Heart left ventricle (tissue), 16 donors: ENCODE results near the gene TSPOAP1. TPM values are rescaled to one million over a fixed set of nuclear protein-coding genes. Genes with fewer than 3 reads are reported as not detected.

Source experiments
- ATAC-seq, 4 donors: fragments of 200-7000 bp; cut with Tn5 transposase; one replicate each; pipeline ENCODE4 v1.9.1; 2020 to 2022; ENCODE audit warnings: moderate library complexity in 4 of 4, mild to moderate bottlenecking in 3 of 4, moderate number of reproducible peaks in 1 of 4
- DNase-seq, 5 donors: peaks; one replicate each; pipeline ENCODE4 v3.0.0-alpha.2; 2020
- H3K27ac ChIP-seq, 12 donors: fragments of 200-600 bp; sonication (generic) in 4 of 12; one replicate each; pipeline versions ENCODE4 v1.5.0 to v1.8.0; 2016 to 2022; ENCODE audit warnings: mild to moderate bottlenecking in 2 of 12
- H3K27me3 ChIP-seq, 9 donors: fragments of 200-600 bp; sonication (generic) in 2 of 9; one replicate each; pipeline versions ENCODE4 v1.5.1 to v1.8.0; 2016 to 2022; ENCODE audit warnings: mild to moderate bottlenecking in 3 of 9
- H3K36me3 ChIP-seq, 9 donors: fragments of 200-600 bp; sonication (generic) in 2 of 9; one replicate each; pipeline versions ENCODE4 v1.5.0 to v1.8.0; 2018 to 2022; ENCODE audit warnings: mild to moderate bottlenecking in 2 of 9
- H3K4me1 ChIP-seq, 12 donors: fragments of 200-600 bp; sonication (generic) in 4 of 12; one replicate each; pipeline versions ENCODE4 v1.5.0 to v1.8.0; 2016 to 2022; ENCODE audit warnings: mild to moderate bottlenecking in 3 of 12
- H3K4me3 ChIP-seq, 12 donors: fragments of 200-600 bp; sonication (generic) in 4 of 12; one replicate each; pipeline versions ENCODE4 v1.5.0 to v1.8.0; 2017 to 2022; ENCODE audit warnings: mild to moderate bottlenecking in 9 of 12, moderate library complexity in 4 of 12
- H3K9me3 ChIP-seq, 12 donors: fragments of 200-600 bp; sonication (generic) in 4 of 12; one replicate each; pipeline versions ENCODE4 v1.5.0 to v1.8.0; 2016 to 2022; ENCODE audit warnings: mild to moderate bottlenecking in 1 of 12
- CTCF ChIP-seq, 12 donors: fragments of 200-600 bp; sonication (generic) in 4 of 12; IDR thresholded peaks; one replicate each; pipeline versions ENCODE4 v1.5.0 to v1.8.0; 2018 to 2022; ENCODE audit warnings: antibody characterized with exemption in 12 of 12, mild to moderate bottlenecking in 5 of 12
- POLR2A ChIP-seq, 2 donors: fragments of 450-650 bp; IDR thresholded peaks; one replicate each; pipeline ENCODE4 v1.6.1; 2017; ENCODE audit warnings: antibody characterized with exemption in 2 of 2, mild to moderate bottlenecking in 2 of 2, moderate library complexity in 2 of 2
- WGBS, 4 donors: extraction: QIAGEN DNeasy Blood & Tissue Kit in 2 of 4; methylation state at CpG; one replicate each; pipeline versions ENCODE4 v1.1.5 to v1.1.7; 2013 to 2018; 5-methylcytosine and 5-hydroxymethylcytosine counted together
- intact Hi-C, 10 donors: fragments of 100-400 bp; cut with DNase I; formaldehyde crosslinking; loops; one replicate each; pipeline versions ENCODE4 v1.11.1 to v1.14.2; 2022
- polyA plus RNA-seq, 2 donors: library from polyadenylated mRNA; stranded (reverse); fragments of 200-250 nt; gene quantifications; one replicate each; pipeline ENCODE4 v1.2.3, GENCODE V29; 2013
- total RNA-seq, 9 donors: library from RNA; depleted of rRNA in 2 of 9; stranded (reverse); fragments of >200 nt in 2 of 9; fragmentation: NEBNext Ultra II Directional in 3 of 9; extraction: Animal tissue kit (Norgen Biotek cat#: 25700) in 3 of 9; gene quantifications; one replicate each; pipeline versions ENCODE4 v1.1.0 to v1.2.4, GENCODE V29; 2016 to 2023
- donor health status: ischemic (EF 13 %, LVEDD 7.1; RV severe dilation, severe dysfunction).
- donor health status: healthy with polysubstance abuse.
- donor health status: DM: no; HTN: yes; CAD: no.
- donor health status: DM: no; HTN: no; CAD: no.
- donor health status: ischemic (EF 25% LVEDD 6.9; RV normal size, moderate dysfunction).
- donor health status: ischemic (EF 25% LVEDD 5.7; RV mildly dilated, moderate dysfunction).
- donor health status: healthy.
- donor health status: DM: yes; HTN: yes; CAD: no.
- donor health status: ischemic (EF 35%, LVEDD 5.7; RV mildly dilated, moderate dysfunction).
- donor health status: nonischemic (EF 11% LVEDD 7.7; RV severe dilation, severe dysfunction).
- donor health status: DM: yes; HTN: yes; CAD: no.
- donor health status: PGD.
- donor health status: ischemic (EF 29% LVEDD 5.4; RV normal size, mild dysfunction).
- donor health status: nonischemic (EF 23%, LVEDD 6.1; RV moderate dilation, normal function).

The TSPOAP1 gene
- total and polyA plus RNA-seq, 11 donors, result 1.6 to 23.1 (median 13.3) TPM

DNA sequence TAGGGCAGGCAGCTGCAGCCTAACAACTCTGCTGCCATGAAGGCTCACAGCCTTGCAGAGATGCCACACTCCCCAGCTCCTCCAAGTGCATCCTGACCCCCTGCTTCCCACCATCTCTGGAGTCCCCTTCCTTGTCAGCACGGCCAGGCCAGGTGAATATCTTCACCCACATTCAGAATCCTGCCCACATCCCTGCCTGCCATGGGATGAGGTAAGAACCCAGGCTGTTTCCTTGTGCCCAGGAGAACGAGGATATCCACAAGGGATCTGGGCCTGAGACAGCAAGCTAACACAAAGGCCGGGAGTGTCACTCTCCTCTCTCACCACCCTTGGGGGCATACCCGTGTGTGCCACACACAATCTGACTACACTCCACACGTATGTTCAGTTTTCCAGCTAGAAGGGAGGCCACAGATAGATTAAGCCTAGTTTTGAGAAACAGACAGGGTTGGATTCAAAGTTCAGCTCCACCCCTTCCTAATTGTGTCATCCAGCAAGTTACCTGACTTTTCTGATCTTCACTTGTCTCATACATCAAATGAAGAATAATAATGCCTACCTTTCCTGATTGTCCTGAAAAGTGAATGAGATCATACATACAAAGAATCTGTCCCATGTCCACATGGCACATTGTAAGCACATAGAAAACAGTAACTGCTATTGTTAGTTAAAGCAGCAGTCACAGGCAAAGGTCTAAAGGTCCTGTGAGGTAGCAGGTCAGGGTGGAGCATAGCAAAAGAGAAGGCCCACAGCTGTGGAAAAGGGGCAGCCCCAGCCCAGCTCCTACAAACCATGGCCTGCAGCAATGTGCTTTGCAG is 40.8 kb upstream of the TSPOAP1 start:
- intact Hi-C loops, result loop anchor here in 1 of 10 donors (10.0 kb wide), 1 partner anchor 55 kb away; no protein-coding TSS in a partner anchor
- no peaks in the 10 kb centered on the region for H3K27me3 ChIP-seq
- H3K36me3 ChIP-seq, result no peaks in the 10 kb centered on the region
- no peak for ATAC-seq
- TF ChIP-seq CTCF (IDR thresholded peaks at IDR 0.05) (no peak), POLR2A (IDR thresholded peaks at IDR 0.05) (no peak)
- H3K9me3 ChIP-seq, result no peaks in the 10 kb centered on the region
- WGBS, 4 donors, result 57 to 74% (median 64%) methylated on average over 5 of the region's 5 CpGs
- DNase-seq, result no peak
- H3K27ac ChIP-seq, result no peak overlapping the region
- no peak overlapping the region for H3K4me3 ChIP-seq
- H3K4me1 ChIP-seq, result no peaks in the 10 kb centered on the region

DNA sequence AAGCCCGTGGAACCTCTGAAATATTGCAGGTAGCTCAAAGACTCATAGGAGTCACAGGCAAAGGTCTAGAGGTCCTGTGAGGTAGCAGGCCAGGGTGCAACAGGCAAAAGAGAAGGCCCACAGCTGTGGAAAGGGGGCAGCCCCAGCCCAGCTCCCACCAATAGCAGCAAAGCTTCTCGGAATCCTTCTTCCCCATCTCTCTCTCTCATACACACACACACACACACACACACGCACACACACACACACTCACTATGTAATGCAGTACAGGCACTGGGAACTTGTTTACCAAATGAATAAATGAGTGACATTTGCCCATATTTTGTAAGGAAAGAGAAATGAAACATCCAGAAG is 40.2 kb upstream of the TSPOAP1 start:
- H3K36me3 ChIP-seq, result no peaks in the 10 kb centered on the region
- H3K27ac ChIP-seq, result no peak overlapping the region
- TF ChIP-seq POLR2A (IDR thresholded peaks at IDR 0.05), result no peak
- TF ChIP-seq CTCF (IDR thresholded peaks at IDR 0.05), result no peak
- ATAC-seq (no peak), DNase-seq (no peak)
- H3K9me3 ChIP-seq, result no peaks in the 10 kb centered on the region
- H3K4me3 ChIP-seq, result no peak overlapping the region
- WGBS, 4 donors, result 76 to 89% (median 82%) methylated on average over 3 of the region's 3 CpGs
- intact Hi-C loops, result no loop called here
- H3K4me1 ChIP-seq, result no peaks in the 10 kb centered on the region
- no peaks in the 10 kb centered on the region for H3K27me3 ChIP-seq

- no peak overlapping the region for H3K4me3 ChIP-seq
- H3K27me3 ChIP-seq, result no peaks in the 10 kb centered on the region
- intact Hi-C loops, result no loop called here
- 70 to 85% (median 78%) methylated on average over 3 of the region's 3 CpGs for WGBS, 4 donors
- ATAC-seq, result peak in 1 of 4 donors; percentile 10
- H3K27ac ChIP-seq, result no peak overlapping the region
- no peak for TF ChIP-seq CTCF (IDR thresholded peaks at IDR 0.05)
- no peak for TF ChIP-seq POLR2A (IDR thresholded peaks at IDR 0.05)
- H3K4me1 ChIP-seq, result no peaks in the 10 kb centered on the region
- H3K36me3 ChIP-seq, result no peaks in the 10 kb centered on the region
- H3K9me3 ChIP-seq, result no peaks in the 10 kb centered on the region
- no peak for DNase-seq
Measured at GRCh38 chr17:58367461-58367860, 38.9 kb upstream of the TSPOAP1 start.

DNA sequence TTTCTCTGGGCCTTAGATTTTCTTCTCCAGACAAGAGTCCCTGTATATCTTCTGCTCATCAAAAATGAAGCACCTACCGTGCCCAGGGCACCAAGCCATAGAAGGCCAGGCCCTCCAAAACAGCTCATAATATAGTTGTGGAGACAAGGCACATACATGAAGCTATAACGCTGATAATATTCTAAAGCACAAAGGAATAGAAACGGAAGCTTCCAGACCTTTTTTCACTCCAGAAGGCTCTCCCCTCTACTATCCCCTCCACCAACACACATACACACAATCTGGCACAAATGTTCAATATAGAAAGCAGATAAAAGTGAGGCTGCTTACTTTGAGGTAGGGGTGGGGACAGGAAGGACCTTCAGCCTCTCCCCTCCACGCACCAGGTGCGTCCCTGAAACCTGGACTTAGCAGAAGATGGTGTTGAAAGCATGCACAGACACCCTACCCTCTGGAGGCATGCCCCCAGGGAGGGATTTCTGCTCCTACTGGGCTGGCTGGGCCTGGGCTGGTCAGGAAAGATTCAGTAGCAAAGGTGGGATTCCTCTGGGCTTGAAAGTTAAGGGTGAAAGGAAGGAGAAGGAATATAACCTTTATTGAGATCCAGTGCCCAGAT is 37.5 kb upstream of the TSPOAP1 start:
- no peaks in the 10 kb centered on the region for H3K4me1 ChIP-seq
- H3K4me3 ChIP-seq, result no peak overlapping the region
- H3K27ac ChIP-seq, result no peak overlapping the region
- H3K9me3 ChIP-seq, result no peaks in the 10 kb centered on the region
- ATAC-seq, result no peak
- intact Hi-C loops, result no loop called here
- DNase-seq, result no peak
- TF ChIP-seq POLR2A (IDR thresholded peaks at IDR 0.05) (no peak), CTCF (IDR thresholded peaks at IDR 0.05) (no peak)
- H3K27me3 ChIP-seq, result no peaks in the 10 kb centered on the region
- 63 to 73% (median 68%) methylated on average over 5 of the region's 5 CpGs for WGBS, 4 donors
- H3K36me3 ChIP-seq, result no peaks in the 10 kb centered on the region
